Activated CD8-positive, alpha-beta memory T cell treated with anti-CD3 and anti-CD28 coated beads, Interleukin-2, amount 10 ng/mL, durations not matched to agents 7 days and 5 days (primary cell): ENCODE results near the gene PLCB1. TPM values are rescaled to one million over a fixed set of nuclear protein-coding genes. Genes with fewer than 3 reads are reported as not detected.
"Not testable (repeated sequence)": the region's sequence is repeated elsewhere in the genome, so short reads cannot be mapped to it uniquely, and the experiment has no call there.

Source experiments
- ATAC-seq: fragments of 150-1000 bp; cut with Tn5 transposase; one replicate; pipeline ENCODE4 v1.10.0; 2021; ENCODE audit warnings: moderate library complexity
- CTCF ChIA-PET: fragments of 350-600 bp; sonication (Branson Sonifier 250); formaldehyde crosslinking; loops from one replicate; lab custom pipeline; 2021; ENCODE audit warnings: antibody characterized with exemption; lab: Charles Lee
- DNase-seq: peaks from one replicate; pipeline ENCODE4 v3.0.0-alpha.2; 2020
- H3K27ac Mint-ChIP-seq: one replicate; pipeline ENCODE4 v1.8.0; 2021; ENCODE audit warnings: mild to moderate bottlenecking, mixed read lengths
- H3K27me3 Mint-ChIP-seq: one replicate; pipeline ENCODE4 v1.8.0; 2021; ENCODE audit warnings: mixed read lengths
- H3K36me3 Mint-ChIP-seq: one replicate; pipeline ENCODE4 v1.8.0; 2021; ENCODE audit warnings: mild to moderate bottlenecking, mixed read lengths
- H3K4me1 Mint-ChIP-seq: one replicate; pipeline ENCODE4 v1.8.0; 2021; ENCODE audit warnings: mixed read lengths
- H3K4me3 Mint-ChIP-seq: one replicate; pipeline ENCODE4 v1.8.0; 2021; ENCODE audit warnings: mild to moderate bottlenecking, moderate library complexity, mixed read lengths
- H3K9me3 Mint-ChIP-seq: one replicate; pipeline ENCODE4 v1.8.0; 2022; ENCODE audit warnings: low read depth, mixed read lengths
- total RNA-seq, 2 experiments: library from RNA; stranded (reverse); gene quantifications; one replicate each; pipeline ENCODE4 v1.2.3, GENCODE V29; 2021

The PLCB1 gene
- total RNA-seq, result 1 to 10 TPM; 2.4 to 3.2 TPM

GRCh38 chr20:8131598-8132483, at the start of gene PLCB1:
TSS of gene PLCB1 (plus strand) at chr20:8132266. CDS start at chr20:8132652, 386 bp downstream.
- CTCF ChIA-PET, result interaction anchor here (0.7 to 3.1 kb wide), 10 partner anchors 9 to 590 kb away, joined by 3 to 18 read pairs (median 4); no protein-coding TSS in a partner anchor
- DNase-seq, result peak; percentile 85
- ATAC-seq, result peak; percentile 95
- no peaks in the 10 kb centered on the region for H3K36me3 Mint-ChIP-seq
- no peaks in the 10 kb centered on the region for H3K9me3 Mint-ChIP-seq
- no peak within 1 kb of the TSS for H3K27ac Mint-ChIP-seq
- H3K27me3 Mint-ChIP-seq, result peaks cover 59% of the 10 kb centered on the region
- H3K4me3 Mint-ChIP-seq, result peak within 1 kb of the TSS; percentile 66
- peaks cover 33% of the 10 kb centered on the region for H3K4me1 Mint-ChIP-seq

GRCh38 chr20:8082989-8083388, 49.1 kb upstream of the PLCB1 start:
- DNase-seq, result no peak
- Mint-ChIP-seq H3K27ac (no peak overlapping the region), H3K4me1 (no peaks in the 10 kb centered on the region), H3K27me3 (no peaks in the 10 kb centered on the region), H3K9me3 (no peaks in the 10 kb centered on the region), H3K4me3 (no peak overlapping the region), H3K36me3 (no peaks in the 10 kb centered on the region)
- CTCF ChIA-PET, result interaction anchor here (1.7 kb wide), 1 partner anchor 147 kb away, joined by 4 read pairs; no protein-coding TSS in a partner anchor
- ATAC-seq, result no peak

GRCh38 chr20:8089668-8090067, 42.4 kb upstream of the PLCB1 start:
- CTCF ChIA-PET, result no interaction called here
- no peak for ATAC-seq

GRCh38 chr20:8094415-8094818, 37.6 kb upstream of the PLCB1 start:
- ATAC-seq (no peak), DNase-seq (no peak)
- H3K27me3 Mint-ChIP-seq, result peaks cover 12% of the 10 kb centered on the region
- no peaks in the 10 kb centered on the region for H3K36me3 Mint-ChIP-seq
- no peak overlapping the region for H3K4me3 Mint-ChIP-seq
- H3K9me3 Mint-ChIP-seq, result no peaks in the 10 kb centered on the region
- CTCF ChIA-PET, result no interaction called here
- H3K27ac Mint-ChIP-seq, result no peak overlapping the region
- no peaks in the 10 kb centered on the region for H3K4me1 Mint-ChIP-seq

More at GRCh38 chr20:8089668-8090067, 42.4 kb upstream of the PLCB1 start:
- Mint-ChIP-seq H3K27ac (no peak overlapping the region), H3K4me1 (no peaks in the 10 kb centered on the region), H3K4me3 (no peak overlapping the region), H3K27me3 (peaks cover 5% of the 10 kb centered on the region), H3K36me3 (no peaks in the 10 kb centered on the region), H3K9me3 (no peaks in the 10 kb centered on the region)
- no peak for DNase-seq

GRCh38 chr20:8094850-8095249, 37.2 kb upstream of the PLCB1 start:
- Mint-ChIP-seq H3K4me3 (no peak overlapping the region), H3K9me3 (no peaks in the 10 kb centered on the region), H3K4me1 (no peaks in the 10 kb centered on the region), H3K27me3 (peaks cover 14% of the 10 kb centered on the region), H3K36me3 (no peaks in the 10 kb centered on the region), H3K27ac (no peak overlapping the region)
- CTCF ChIA-PET, result no interaction called here
- no peak for DNase-seq
- no peak for ATAC-seq

- Mint-ChIP-seq H3K4me3 (no peak overlapping the region), H3K36me3 (no peaks in the 10 kb centered on the region), H3K27ac (no peak overlapping the region), H3K4me1 (no peaks in the 10 kb centered on the region), H3K27me3 (peaks cover 17% of the 10 kb centered on the region), H3K9me3 (no peaks in the 10 kb centered on the region)
- CTCF ChIA-PET, result no interaction called here
- ATAC-seq, result no peak
- DNase-seq, result no peak
Measured at GRCh38 chr20:8095648-8096572, 36.2 kb upstream of the PLCB1 start.

GRCh38 chr20:8097307-8097706, 34.8 kb upstream of the PLCB1 start:
- CTCF ChIA-PET, result no interaction called here
- Mint-ChIP-seq H3K4me3 (no peak overlapping the region), H3K36me3 (no peaks in the 10 kb centered on the region), H3K27me3 (peaks cover 12% of the 10 kb centered on the region), H3K27ac (no peak overlapping the region), H3K9me3 (no peaks in the 10 kb centered on the region), H3K4me1 (no peaks in the 10 kb centered on the region)
- ATAC-seq (no peak), DNase-seq (no peak)

GRCh38 chr20:8104252-8104651, 27.8 kb upstream of the PLCB1 start:
- ATAC-seq, result no peak
- H3K9me3 Mint-ChIP-seq, result peaks cover 8% of the 10 kb centered on the region
- H3K27ac Mint-ChIP-seq, result no peak overlapping the region
- peaks cover 18% of the 10 kb centered on the region for H3K27me3 Mint-ChIP-seq
- H3K4me3 Mint-ChIP-seq, result no peak overlapping the region
- CTCF ChIA-PET, result no interaction called here
- no peak for DNase-seq
- no peaks in the 10 kb centered on the region for H3K36me3 Mint-ChIP-seq
- no peaks in the 10 kb centered on the region for H3K4me1 Mint-ChIP-seq

GRCh38 chr20:8114612-8115011, 17.5 kb upstream of the PLCB1 start:
- CTCF ChIA-PET, H3K27me3 Mint-ChIP-seq, H3K27ac Mint-ChIP-seq, H3K4me1 Mint-ChIP-seq, ATAC-seq, H3K9me3 Mint-ChIP-seq, DNase-seq, H3K36me3 Mint-ChIP-seq, H3K4me3 Mint-ChIP-seq: not testable (repeated sequence)

GRCh38 chr20:8115436-8115835, 16.6 kb upstream of the PLCB1 start:
- no peak for DNase-seq
- Mint-ChIP-seq H3K36me3 (no peaks in the 10 kb centered on the region), H3K27ac (no peak overlapping the region), H3K27me3 (peaks cover 17% of the 10 kb centered on the region), H3K4me3 (no peak overlapping the region), H3K9me3 (no peaks in the 10 kb centered on the region), H3K4me1 (no peaks in the 10 kb centered on the region)
- no peak for ATAC-seq
- CTCF ChIA-PET, result no interaction called here

GRCh38 chr20:8116067-8116811, 15.8 kb upstream of the PLCB1 start:
- Mint-ChIP-seq H3K9me3 (no peaks in the 10 kb centered on the region), H3K4me1 (no peaks in the 10 kb centered on the region), H3K4me3 (no peak overlapping the region), H3K36me3 (no peaks in the 10 kb centered on the region), H3K27ac (no peak overlapping the region), H3K27me3 (peaks cover 22% of the 10 kb centered on the region)
- CTCF ChIA-PET, result no interaction called here
- DNase-seq (no peak), ATAC-seq (no peak)

GRCh38 chr20:8117636-8118035, 14.4 kb upstream of the PLCB1 start:
- no peak for ATAC-seq
- no peaks in the 10 kb centered on the region for H3K9me3 Mint-ChIP-seq
- CTCF ChIA-PET, result no interaction called here
- no peak overlapping the region for H3K27ac Mint-ChIP-seq
- H3K27me3 Mint-ChIP-seq, result peaks cover 23% of the 10 kb centered on the region
- DNase-seq, result no peak
- no peaks in the 10 kb centered on the region for H3K36me3 Mint-ChIP-seq
- no peak overlapping the region for H3K4me3 Mint-ChIP-seq
- no peaks in the 10 kb centered on the region for H3K4me1 Mint-ChIP-seq

GRCh38 chr20:8118039-8118438, 14.0 kb upstream of the PLCB1 start:
- CTCF ChIA-PET, result no interaction called here
- Mint-ChIP-seq H3K36me3 (no peaks in the 10 kb centered on the region), H3K27me3 (peaks cover 24% of the 10 kb centered on the region), H3K9me3 (no peaks in the 10 kb centered on the region), H3K4me1 (no peaks in the 10 kb centered on the region), H3K4me3 (no peak overlapping the region), H3K27ac (no peak overlapping the region)
- DNase-seq (no peak), ATAC-seq (no peak)
